SKM-1 treated with dmso at 0.1 percent for 144 hours (cell line): ENCODE data around the gene NEK5.
"Not testable (repeated sequence)": the region's sequence is repeated elsewhere in the genome, so short reads cannot be mapped to it uniquely, and the experiment has no call there.

Source experiments
- DNase-seq: peaks from one replicate; lab custom pipeline; 2025; ENCODE audit not compliant: unreplicated experiment; lab: John Stamatoyannopoulos, UW

The NEK5 gene

DNA sequence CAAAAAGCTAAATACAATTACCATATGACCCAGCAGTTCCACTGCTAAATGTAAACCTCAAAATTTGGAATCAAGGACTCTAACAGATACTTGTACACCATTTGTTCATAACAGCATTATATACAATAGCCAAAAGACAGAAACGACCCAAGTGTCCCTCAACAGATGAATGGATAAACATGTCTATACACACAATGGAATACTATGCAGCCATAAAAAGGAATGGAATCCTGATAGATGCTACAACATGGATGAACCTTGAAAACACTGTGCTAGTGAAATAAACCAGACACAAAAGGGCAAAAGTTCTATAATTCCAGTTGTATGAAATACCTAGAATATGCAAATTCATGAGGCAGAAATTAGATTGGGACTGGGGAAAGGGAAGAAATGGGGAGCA is 18.4 kb upstream of the NEK5 start:
- DNase-seq, result no peak

DNA sequence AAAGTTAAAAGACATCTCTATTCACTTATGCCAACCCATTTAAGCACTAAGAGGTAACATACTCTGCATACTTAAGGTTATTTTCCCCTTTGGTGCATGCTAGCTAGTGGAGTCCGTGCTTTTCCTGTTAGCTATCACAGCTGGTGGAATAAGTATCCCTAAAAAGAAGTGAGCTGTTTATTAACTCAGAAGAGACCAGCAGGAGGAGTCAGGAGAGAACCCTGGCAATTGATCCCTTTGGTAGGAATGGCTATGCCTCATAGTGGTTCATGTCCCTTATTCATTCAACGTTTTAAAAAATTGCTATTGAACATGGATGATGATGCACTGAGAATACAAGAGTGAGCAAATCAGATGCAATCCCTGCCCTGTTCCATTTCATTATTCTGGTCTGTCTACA is 12.4 kb upstream of the NEK5 start:
- no peak for DNase-seq

DNA sequence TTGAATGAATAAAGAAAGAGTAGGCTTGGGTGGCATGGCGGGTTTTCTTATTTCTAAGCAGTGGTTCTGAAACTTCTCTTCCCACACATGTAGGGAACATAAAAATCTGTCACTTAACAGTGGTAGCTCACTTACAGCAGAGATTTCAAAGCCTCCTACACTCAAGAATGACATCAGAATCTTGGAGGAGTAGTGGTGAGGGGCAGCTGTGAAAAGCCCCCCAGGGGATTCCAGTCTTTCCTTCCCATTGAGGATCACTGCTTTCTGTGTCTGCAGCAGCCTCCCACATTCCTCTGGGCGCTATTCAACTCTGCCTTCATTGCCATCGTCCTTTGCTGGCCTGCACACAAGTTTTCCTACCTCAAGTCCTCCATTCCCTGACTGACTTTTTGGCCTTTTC is 8.6 kb upstream of the NEK5 start:
- no peak for DNase-seq

GRCh38 chr13:52136763-52137162 is 7.9 kb upstream of the NEK5 start:
- DNase-seq, result no peak

GRCh38 chr13:52130641-52131040 is 1.8 kb upstream of the NEK5 start:
- DNase-seq, result no peak

DNA sequence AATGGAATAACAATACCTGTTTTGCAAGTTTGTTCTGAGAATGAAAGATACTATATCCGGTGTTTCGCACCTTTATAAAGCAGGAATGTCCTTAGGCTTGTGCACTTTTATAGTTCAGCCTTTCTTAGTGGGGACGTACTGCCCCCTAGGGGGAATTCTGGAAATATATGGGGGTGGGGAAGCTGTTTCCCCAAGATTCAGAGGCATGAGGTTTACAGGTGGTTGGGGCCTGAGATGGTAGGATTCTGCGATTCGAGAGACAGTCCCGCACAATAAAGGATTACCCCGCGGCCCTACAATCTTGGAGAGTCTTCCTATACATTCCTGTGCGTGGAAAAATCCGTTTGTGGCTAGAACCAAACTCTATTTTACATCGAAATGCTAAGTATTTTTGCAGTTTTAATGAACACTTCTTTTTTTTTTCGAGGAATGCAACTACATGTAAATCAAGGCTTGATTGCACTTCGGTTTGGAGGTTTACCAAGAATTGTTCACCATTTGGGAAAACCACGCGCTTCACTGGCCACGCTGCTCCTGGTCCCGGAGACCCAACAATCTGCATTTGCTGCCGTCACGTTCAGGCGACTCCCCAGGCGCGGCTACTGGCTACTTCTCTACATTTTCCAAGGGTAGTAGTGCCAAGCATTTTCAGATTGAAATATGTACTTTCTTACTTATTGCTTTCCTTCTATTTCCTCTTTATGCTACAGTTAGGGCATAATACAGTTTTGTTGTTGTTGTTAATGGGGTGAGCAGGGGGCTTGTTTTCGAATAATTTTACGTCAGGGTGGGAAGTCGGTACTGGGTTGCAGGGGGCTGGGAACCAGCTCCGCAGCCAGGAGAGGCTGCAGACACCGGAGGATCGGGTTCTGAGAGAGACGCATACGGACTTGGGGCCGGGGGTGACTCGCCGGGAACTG is 830 bp downstream of the NEK5 start:
- DNase-seq, result peak; percentile 54

- no peak for DNase-seq
Measured at GRCh38 chr13:52127378-52127777, 1.5 kb downstream of the NEK5 start.

GRCh38 chr13:52125547-52125946 is 3.3 kb downstream of the NEK5 start:
- DNase-seq, result no peak

- no peak for DNase-seq
Measured at GRCh38 chr13:52118595-52118994, 10.3 kb downstream of the NEK5 start.

GRCh38 chr13:52118095-52118494 is 10.8 kb downstream of the NEK5 start:
- DNase-seq, result no peak

- no peak for DNase-seq
Measured at GRCh38 chr13:52112591-52112990, 16.3 kb downstream of the NEK5 start.

- no peak for DNase-seq
Measured at GRCh38 chr13:52109116-52109670, 19.7 kb downstream of the NEK5 start.

DNA sequence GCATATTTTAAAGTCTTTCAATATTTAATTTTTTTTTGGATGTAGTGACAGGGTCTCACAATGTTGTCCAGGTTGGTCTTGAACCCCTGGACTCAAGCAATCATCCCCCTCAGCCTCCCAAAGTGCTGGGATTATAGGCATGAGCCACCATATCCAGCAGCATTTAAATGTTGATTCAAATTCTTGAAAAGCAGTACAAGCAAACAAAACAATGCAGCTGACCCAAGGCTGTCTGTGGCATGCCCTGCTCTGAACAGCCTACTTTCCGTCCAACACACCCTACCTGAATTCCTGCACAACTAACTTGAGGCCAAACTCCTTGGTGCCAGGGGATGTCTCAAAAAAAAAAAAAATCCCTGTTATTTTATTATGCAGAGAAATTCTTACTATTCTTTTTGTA is 23.0 kb downstream of the NEK5 start:
- no peak for DNase-seq

DNA sequence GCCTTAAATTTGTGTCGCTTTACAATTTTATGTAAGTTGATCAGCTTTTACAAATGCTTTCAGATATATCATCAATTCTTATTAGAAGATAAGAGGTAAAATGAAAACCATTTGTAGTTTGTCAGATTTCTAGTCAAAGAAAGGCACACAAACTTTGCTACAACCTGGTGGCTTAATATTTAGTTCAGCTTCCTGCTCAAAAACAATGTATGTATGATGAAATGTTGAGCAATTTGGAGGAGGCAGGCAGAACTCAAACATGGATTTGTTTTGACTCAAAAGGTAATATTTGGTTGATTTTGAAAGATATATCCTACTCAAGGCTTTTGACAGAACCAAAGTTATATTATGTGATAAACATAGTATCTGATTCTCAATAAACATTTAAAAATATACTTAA is 24.2 kb downstream of the NEK5 start:
- peak; percentile 43 for DNase-seq

GRCh38 chr13:52103386-52103785 is 25.5 kb downstream of the NEK5 start:
- DNase-seq, result no peak

- DNase-seq, result not testable (repeated sequence)
Measured at GRCh38 chr13:52102423-52102822, 26.4 kb downstream of the NEK5 start.

- DNase-seq, result no peak
Measured at GRCh38 chr13:52097197-52097596, 31.7 kb downstream of the NEK5 start.

GRCh38 chr13:52096748-52097147 is 32.1 kb downstream of the NEK5 start:
- no peak for DNase-seq

DNA sequence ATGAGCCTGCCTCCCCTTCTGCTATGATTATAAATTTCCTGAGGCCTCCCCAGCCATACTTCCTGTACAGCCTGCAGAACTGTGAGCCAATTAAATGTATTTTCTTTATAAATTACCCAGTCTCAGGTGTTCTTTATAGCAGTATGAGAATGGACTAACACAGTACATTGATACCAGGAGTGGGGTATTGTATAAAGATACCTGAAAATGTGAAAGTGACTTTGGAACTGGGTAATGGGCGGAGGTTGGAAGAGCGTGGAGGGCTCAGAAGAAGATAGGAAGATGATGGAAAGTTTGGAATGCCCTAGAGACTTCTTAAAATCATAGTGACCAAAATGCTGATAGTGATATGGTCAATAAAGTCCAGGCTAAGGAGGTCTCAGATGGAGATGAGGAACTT is 32.8 kb downstream of the NEK5 start:
- no peak for DNase-seq

DNA sequence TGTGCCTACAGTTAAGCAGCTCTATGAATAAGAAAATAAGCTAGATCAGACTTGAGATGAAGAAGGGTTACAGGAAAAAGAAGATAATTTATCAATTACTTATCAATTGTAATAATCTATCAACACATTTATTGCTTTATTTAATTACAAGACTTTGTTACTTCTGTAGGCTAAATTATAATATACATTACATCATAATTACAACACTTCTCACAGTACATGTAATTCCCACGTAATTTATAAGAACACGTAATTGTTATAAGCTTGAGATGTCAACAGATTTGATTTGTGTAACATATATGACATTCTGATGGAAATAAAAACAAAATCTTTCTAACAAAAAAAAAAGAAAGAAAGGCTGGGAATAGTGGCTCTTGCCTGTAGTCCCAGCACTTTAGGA is 36.8 kb downstream of the NEK5 start:
- DNase-seq, result no peak

GRCh38 chr13:52091473-52091872 is 37.4 kb downstream of the NEK5 start:
- DNase-seq, result no peak

DNA sequence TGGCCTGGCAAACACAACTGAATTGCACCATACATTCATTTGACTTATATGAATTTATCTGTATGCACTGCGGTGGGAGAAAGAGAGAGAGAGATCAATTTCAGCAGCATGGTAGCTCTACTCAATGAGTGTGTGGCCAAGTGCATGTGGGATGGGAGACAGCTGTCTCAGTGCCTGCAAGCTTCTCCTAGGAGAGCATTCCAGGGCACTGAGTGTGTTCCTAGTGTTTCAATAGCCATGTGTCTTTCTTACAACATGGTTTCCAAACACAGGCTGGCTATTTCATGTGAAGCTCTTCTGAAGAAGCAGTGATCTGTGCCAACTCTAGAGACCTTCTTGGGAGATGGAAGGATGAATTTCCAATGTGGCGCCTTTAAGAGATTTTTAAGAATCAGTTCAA is 43.5 kb downstream of the NEK5 start:
- DNase-seq, result no peak

GRCh38 chr13:52084981-52085380 is 43.9 kb downstream of the NEK5 start:
- DNase-seq, result not testable (repeated sequence)
